Activated gamma-delta T cell treated with Interleukin-2 at 50 U/mL for 16 hours (primary cell): ENCODE data around the gene PSG6.
"Not testable (repeated sequence)": the region's sequence is repeated elsewhere in the genome, so short reads cannot be mapped to it uniquely, and the experiment has no call there.

Experiments
- DNase-seq: peaks from one replicate; pipeline ENCODE4 v3.0.0-alpha.2; 2020

The PSG6 gene

DNA sequence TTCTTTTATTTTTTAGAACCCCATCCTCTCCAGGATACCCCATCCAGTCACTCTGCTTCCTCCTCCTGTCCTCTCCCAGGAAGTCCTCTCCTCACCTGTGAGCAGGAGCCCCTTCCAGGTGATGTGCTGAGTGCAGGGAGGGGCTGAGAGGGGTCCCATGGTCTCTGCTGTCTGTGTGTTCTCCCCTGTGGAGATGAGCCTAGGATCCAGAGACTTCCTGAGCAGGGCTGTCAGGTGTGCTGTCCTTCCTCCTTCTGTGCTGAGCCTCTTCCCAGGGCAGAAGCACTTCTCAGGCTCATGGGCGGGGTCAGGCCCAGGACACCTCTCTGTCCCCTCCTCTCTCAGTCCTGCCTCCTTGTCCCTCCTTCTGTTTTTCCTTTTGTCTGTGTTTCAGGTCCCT lies at the start of gene PSG6:
Gene PSG6, minus strand, starts transcription at position 261 of the 400 bp plus-strand sequence. Its CDS starts 102 bp downstream, at position 159.
- not testable (repeated sequence) for DNase-seq

- DNase-seq, result no peak
These were observed 47.5 kb upstream of the PSG6 start for GRCh38 chr19:42965176-42965575.

GRCh38 chr19:42961119-42961518 lies 43.4 kb upstream of the PSG6 start:
- DNase-seq, result no peak

DNA sequence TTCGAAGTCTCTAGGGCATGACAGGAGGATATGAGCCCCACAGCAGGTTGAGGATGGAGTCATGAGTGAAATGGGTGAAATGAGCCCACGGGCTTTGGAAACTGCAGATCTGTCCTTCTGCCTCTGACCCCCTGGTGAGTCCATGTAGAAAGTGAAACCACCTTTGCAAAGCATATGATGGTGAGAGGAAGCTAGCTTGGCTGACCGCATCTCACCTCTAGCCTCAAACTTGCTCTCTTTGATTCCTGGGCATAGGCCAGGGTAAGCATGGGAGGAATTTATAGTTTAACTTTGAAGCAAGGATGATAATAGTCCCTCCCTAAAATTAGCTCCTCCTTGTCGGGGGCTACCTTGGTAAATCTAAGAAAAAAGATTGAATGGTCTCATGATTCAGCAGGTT lies 34.4 kb upstream of the PSG6 start:
- DNase-seq, result not testable (repeated sequence)

DNA sequence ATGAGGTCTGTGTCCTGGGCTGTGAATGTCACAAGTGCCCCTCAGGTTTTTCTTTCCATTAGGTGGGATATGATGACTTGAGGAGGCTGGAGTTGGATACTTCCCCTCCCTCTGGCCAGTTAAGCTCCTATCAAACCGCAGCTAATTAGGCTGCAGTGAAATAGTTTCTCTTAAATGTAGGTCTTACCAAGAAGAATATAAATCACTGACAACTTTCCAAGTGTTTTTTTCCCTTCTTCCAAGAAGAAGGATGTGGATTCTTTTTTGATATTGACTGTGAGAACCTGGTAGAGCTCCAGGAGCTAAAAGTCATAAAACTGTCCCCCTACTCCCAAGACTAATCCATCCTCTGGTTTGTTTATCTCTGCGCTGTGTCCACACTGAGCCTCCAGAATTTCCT lies 33.8 kb upstream of the PSG6 start:
- DNase-seq, result not testable (repeated sequence)

GRCh38 chr19:42942187-42942789 lies 24.6 kb upstream of the PSG6 start:
- DNase-seq, result no peak

DNA sequence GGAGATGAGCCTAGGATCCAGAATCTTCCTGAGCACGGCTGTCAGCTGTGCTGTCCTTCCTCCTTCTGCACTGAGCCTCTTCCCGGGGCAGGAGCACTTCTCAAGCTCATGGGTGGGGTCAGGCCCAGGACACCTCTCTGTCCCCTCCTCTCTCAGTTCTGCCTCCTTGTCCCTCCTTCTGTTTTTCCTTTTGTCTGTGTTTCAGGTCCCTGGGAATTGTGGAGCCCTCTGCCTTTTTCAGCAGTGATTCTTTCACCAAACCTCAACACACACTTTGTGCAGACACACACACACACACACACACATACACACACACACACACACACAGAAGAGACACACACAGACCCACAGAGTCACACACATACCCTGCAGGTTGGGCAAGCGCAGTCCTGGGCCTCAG lies 19.4 kb upstream of the PSG6 start, which contains the start of gene PSG7:
Gene PSG7, minus strand, starts transcription at position 101 of the 400 bp plus-strand sequence. CDS start 131 bp downstream, outside the sequence.
- not testable (repeated sequence) for DNase-seq

DNA sequence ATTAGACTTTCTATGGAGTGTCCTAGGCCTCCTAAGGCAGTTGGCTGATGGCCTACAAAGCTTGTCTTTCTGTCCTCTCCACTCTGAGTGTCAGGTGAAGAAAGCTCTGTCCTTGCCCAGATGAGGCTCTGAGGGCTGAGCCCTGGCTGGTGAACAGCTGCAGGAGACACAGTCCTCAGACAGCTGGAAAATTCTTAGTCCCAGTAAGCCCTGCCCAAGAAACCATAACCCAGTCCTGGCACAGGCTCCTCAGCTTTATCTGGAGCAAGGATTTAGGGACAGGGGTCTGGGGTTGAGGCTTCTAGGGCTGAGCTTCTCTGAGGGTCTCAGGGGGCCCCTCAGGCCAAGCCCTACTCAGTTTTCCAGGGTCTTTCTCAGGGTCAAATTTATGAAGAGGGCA lies 17.0 kb upstream of the PSG6 start:
- not testable (repeated sequence) for DNase-seq

DNA sequence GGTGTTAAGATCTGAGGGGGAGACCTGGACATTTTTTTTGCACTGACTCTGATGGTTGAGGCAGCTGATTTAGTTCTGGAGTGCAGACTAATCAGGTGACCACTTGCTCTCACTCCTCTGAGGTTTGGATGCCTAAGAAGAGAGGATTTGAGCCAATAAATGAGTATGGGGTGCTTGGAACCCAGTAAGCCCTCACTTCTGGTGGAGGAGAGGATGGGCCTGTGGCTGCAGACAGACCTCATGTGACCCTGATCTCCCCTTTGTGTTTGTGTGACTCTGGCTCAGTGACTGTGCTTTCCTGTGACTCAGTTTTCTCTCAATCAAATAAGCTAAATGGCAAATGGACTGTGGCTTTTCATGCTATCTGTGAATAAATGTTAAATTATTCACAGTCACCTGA lies 16.5 kb upstream of the PSG6 start:
- not testable (repeated sequence) for DNase-seq

DNA sequence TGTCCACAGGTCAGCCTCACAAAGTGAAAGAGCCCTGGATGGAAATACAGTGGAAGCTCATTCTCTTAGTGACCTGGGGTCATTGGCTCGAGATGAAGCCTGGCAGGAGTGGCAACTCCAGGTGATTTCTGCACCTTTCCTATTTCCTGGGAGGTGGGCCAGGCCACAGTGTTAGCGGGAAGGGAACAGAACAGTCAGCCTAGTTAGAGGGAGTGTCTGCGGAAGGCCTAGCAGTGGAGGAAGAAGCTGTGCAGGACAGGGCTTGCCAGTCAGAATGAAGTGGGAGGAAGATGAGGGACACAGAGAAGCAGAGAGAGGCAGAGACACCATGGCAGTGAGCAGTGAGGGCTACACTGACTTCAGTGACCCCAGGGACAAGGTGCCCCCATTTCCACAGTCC lies 15.7 kb upstream of the PSG6 start:
- DNase-seq, result not testable (repeated sequence)

GRCh38 chr19:42932485-42933101 lies 14.9 kb upstream of the PSG6 start:
- DNase-seq, result not testable (repeated sequence)

DNA sequence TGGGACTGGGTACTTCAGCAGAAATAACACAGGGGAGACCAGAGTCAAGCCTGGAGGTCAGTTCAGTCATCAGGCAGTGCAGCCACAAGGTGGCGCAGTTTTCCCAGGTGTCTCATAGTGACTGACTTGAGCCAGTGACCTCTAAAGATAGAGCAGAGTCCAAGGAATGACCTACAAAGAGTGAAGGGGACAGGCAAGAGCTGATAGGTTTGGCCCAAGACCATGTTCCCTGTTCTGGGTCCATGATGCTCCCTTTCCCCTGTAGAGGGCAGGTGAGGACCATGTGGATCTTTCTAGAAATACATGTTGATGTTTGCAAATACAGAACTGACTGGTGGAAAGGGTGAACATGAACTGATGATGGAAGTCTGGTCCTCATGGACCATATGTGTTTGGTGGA lies 12.5 kb upstream of the PSG6 start:
- not testable (repeated sequence) for DNase-seq

GRCh38 chr19:42928896-42929295 lies 11.2 kb upstream of the PSG6 start:
- no peak for DNase-seq

GRCh38 chr19:42926781-42927180 lies 9.1 kb upstream of the PSG6 start:
- DNase-seq, result no peak

GRCh38 chr19:42923106-42923505 lies 5.4 kb upstream of the PSG6 start:
- not testable (repeated sequence) for DNase-seq

- DNase-seq, result not testable (repeated sequence)
These were observed 3.3 kb upstream of the PSG6 start for GRCh38 chr19:42920971-42921370.

GRCh38 chr19:42919757-42920079 lies 2.0 kb upstream of the PSG6 start:
- no peak for DNase-seq

- not testable (repeated sequence) for DNase-seq
These were observed 1.5 kb upstream of the PSG6 start for GRCh38 chr19:42919070-42919756.

DNA sequence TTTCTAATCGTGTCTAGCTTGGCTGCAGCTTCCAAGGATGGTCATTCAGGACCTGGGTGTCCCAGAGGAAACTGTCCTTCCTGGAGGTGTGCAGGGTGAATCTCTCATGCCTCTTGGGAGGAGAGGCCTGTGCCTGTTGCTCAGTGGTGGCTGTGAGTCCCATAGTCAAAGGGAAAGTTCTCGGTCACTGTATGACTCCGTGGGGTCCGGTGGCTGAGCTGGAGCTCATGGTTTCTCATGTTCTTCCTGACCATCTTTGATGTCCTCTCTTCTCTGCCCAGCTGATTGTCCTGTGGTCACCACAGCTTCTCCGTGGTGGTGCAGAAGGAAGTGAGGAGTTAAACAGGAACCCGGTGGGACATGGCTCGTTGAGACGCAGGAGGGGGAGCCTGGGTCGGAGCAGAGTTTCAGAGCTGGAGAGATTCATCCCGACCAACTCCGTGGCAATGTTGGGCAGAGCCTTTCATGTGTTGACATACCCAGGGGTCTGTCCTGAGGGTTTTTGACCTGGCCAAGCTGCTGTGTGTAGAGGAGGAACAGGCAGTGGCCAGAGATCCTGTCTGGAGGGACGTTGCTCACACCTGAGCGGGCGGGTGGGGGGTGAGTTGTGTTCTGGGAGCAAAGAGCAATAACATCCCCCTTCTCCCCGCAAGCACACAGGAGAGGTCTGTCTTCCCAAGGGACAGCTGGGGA lies 829 bp upstream of the PSG6 start:
- not testable (repeated sequence) for DNase-seq

- not testable (repeated sequence) for DNase-seq
These were observed 763 bp downstream of the PSG6 start for GRCh38 chr19:42916931-42917330.

GRCh38 chr19:42913516-42913915 lies 4.2 kb downstream of the PSG6 start:
- DNase-seq, result not testable (repeated sequence)

GRCh38 chr19:42912941-42913340 lies 4.8 kb downstream of the PSG6 start:
- DNase-seq, result not testable (repeated sequence)

DNA sequence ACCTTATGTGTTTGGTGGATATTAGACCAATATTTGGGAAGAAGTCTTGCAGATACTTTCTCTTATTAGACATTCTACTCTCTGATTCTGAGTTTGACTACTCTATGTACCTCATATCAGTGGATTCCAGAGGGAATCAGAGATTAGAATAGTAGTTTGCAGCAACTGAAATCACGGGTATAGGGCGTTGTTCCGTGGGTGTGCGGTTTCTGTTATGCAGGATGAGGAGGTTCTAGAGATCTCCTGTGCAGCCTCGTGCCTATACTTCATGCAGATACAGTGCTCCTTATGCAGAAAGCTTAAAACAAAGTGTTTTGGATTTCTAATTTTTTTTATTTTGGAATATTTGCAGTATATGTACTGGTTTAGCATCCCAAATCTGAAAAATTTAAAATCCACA lies 6.0 kb downstream of the PSG6 start:
- DNase-seq, result not testable (repeated sequence)
